ENCODE data around the gene STXBP5. TPM values are rescaled to one million over a fixed set of nuclear protein-coding genes. Genes with fewer than 3 reads are reported as not detected.
A peak's percentile ranks its signal among the peaks of the same experiment; 100 is the strongest.

Gene STXBP5
- 10 to 100 TPM; 19.7 to 37.2 (median 22.6) TPM for total RNA-seq

DNA sequence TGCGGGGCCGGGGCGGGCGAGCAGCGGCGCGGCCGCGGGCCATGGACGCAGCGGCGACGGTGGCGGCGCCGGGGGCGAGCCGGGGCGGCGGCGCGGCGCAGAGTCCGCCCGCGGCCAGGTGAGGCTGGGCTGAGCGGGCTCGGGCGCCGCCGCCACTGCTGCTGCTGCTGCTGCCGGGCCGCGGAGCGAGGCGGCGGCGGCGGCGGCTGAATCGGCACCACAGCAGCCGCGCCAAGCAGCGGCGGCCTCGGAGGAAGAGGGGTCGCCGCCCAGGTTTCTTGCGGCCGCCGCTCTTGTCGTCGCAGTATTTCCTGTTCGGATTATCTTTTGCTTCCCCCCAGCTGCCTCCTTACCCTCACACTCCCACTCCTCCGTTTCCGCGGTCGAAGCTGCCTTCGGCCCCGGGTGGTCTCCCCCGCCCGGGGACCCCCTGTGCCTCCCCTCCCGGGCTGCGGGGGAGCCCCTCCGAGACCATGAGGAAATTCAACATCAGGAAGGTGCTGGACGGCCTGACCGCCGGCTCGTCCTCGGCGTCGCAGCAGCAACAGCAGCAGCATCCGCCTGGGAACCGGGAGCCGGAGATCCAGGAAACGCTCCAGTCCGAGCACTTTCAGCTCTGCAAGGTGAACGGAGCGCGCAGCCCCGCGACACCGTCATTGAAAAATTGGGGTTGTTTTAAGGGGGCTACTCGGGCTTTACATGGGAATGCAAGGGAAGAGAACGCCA is at the start of gene STXBP5:
Gene STXBP5, plus strand, starts transcription at position 358 of the 726 bp plus-strand sequence. Its CDS starts 116 bp downstream, at position 474.
- DNase-seq (ENCODE audit: low spot score), result no peak
- peak; percentile 33 for ATAC-seq (ENCODE audit: low FRiP score)

DNA sequence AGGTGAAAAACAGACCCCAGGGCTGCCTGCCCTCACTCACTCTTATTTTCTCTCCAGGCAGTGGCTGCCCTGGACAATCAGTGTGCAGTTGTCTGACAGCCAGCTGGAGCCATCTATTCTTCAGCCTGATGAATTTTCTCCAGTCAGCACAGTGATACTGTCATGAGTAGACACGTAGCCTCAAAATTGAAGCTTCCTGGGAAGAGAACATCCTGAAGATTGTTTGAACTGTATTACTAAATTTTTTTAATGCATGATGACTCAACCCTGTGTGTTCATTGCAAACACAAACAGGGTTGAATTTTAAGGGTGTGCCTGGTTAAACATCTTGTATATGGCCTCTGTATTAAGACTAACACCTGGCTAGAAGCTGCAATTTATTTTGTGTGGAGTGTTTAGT is 49.8 kb upstream of the STXBP5 start:
- TF ChIP-seq, protein P1, sequence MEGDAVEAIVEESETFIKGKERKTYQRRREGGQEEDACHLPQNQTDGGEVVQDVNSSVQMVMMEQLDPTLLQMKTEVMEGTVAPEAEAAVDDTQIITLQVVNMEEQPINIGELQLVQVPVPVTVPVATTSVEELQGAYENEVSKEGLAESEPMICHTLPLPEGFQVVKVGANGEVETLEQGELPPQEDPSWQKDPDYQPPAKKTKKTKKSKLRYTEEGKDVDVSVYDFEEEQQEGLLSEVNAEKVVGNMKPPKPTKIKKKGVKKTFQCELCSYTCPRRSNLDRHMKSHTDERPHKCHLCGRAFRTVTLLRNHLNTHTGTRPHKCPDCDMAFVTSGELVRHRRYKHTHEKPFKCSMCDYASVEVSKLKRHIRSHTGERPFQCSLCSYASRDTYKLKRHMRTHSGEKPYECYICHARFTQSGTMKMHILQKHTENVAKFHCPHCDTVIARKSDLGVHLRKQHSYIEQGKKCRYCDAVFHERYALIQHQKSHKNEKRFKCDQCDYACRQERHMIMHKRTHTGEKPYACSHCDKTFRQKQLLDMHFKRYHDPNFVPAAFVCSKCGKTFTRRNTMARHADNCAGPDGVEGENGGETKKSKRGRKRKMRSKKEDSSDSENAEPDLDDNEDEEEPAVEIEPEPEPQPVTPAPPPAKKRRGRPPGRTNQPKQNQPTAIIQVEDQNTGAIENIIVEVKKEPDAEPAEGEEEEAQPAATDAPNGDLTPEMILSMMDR (IDR thresholded peaks at IDR 0.05), result no peak
- DNase-seq (ENCODE audit: low spot score) (no peak), ATAC-seq (ENCODE audit: low FRiP score) (no peak)

More for the DNA sequence above, at the start of gene STXBP5:
- TF ChIP-seq, protein P1 (IDR thresholded peaks at IDR 0.05), result no peak

DNA sequence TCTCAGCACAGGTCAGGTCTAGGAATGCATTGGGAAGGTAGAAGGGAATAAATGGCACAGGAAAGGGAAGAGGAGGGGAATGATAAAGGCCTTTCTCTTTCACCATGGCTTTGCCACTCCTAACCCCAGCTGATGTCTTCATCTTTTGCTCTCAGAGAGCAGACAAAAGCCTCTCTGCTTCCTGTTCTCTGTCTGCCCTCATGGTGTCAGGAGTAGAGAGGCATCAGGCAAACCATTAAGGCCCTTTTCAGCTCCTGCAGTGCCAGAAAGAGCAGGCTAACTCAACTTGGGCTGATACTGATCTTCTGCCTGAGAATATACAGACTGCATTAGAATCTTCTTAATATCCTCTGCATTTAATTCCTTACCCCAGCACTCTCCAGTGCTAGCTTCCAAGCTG is 48.0 kb upstream of the STXBP5 start:
- ATAC-seq (ENCODE audit: low FRiP score) (no peak), DNase-seq (ENCODE audit: low spot score) (no peak)
- TF ChIP-seq, protein P1 (IDR thresholded peaks at IDR 0.05), result no peak

DNA sequence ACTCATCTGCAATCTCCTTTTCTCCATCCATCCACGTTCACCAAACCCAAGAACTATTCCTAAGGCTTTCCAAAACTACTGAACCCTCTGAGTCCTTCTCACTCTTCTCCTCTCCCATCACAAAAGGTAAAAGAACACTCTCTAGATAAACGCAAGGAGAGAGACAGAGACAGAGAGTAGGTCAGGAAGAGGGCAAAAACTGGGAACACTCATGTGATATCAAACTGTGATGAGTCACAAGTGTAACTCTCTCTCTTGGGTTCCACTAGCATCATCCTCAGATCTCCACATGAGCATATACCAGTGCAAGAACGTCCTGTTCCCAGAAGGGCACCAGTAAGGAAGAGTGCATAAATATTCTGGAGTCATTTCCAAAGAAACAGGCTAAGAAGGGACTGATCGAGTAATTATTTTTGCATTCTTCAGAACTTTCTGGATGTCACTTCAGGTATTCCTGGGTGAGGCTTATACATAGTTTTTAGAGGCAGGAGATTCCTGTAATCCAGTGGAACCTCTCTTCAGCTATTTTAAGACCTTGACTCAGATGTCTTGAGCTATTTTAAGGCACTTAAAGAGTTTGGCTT is 47.3 kb upstream of the STXBP5 start:
- TF ChIP-seq, protein P1 (IDR thresholded peaks at IDR 0.05), result no peak
- DNase-seq (ENCODE audit: low spot score) (no peak), ATAC-seq (ENCODE audit: low FRiP score) (no peak)

DNA sequence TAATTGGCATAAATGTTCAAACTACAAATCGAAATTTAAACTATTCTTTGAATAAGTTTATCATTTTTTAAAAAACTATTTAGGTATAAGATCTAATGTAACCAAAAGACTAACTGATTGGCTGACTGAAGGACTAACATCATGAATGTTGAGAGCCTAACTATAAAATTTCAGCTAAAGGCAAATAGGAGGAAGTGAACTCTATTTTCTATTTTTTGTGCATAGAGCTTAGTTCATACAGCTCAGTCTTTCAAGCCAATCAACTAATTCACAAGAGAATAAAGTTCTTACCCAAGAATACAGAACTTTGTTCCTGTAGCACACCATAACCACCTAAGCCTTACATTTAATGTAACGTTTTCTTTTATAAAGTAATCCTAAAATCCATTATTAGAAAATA is 46.3 kb upstream of the STXBP5 start:
- ATAC-seq (ENCODE audit: low FRiP score) (no peak), DNase-seq (ENCODE audit: low spot score) (no peak)
- TF ChIP-seq, protein P1 (IDR thresholded peaks at IDR 0.05), result no peak

DNA sequence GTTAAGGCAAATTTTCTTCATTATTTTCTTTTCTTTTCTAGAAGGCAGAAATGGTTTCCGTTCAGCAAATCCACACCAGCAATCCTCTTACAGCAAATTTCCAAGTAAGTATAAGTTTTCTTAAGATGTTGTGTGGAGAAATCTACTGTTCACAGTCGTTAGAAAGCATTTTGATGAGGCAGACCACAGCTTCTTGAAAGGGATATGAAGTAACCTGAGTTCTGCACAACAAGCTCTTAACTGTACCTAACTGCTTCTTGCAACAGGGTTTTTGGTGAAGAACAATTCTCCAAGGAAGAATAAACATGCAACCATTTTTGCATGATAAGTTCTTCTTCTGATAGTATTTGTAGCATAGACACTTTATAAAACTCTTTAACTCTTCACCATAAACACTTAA is 45.3 kb upstream of the STXBP5 start:
- TF ChIP-seq, protein P1 (IDR thresholded peaks at IDR 0.05), result no peak
- no peak for DNase-seq (ENCODE audit: low spot score)
- ATAC-seq (ENCODE audit: low FRiP score), result no peak

All from omental fat pad (tissue), 4 donors.